Adrenal gland (tissue), 12 donors: ENCODE results near the gene XCL2. TPM values are rescaled to one million over a fixed set of nuclear protein-coding genes. Genes with fewer than 3 reads are reported as not detected.

ENCODE experiments used
- DNase-seq, 7 donors: peaks; one replicate each; pipeline ENCODE4 v3.0.0-alpha.2; 2019 to 2020
- H3K27ac ChIP-seq, 5 donors: fragments of 200-600 bp; sonication (generic) in 4 of 5; 1 replicate in 3 of 5; 2 replicates in 2 of 5; pipeline versions ENCODE4 v1.5.1 to v1.8.0; 2016 to 2020; ENCODE audit warnings: mild to moderate bottlenecking in 1 of 5
- H3K27me3 ChIP-seq: fragments of 200-600 bp; 2 replicates; pipeline ENCODE4 v1.8.0; 2021
- H3K36me3 ChIP-seq, 2 donors: fragments of 200-600 bp; replicated peaks in 1 of 2; 1 replicate in 1 of 2; 2 replicates in 1 of 2; pipeline versions ENCODE4 v1.5.1 to v1.8.0; 2018 to 2022
- H3K4me1 ChIP-seq, 2 donors: fragments of 200-600 bp; replicated peaks in 1 of 2; 1 replicate in 1 of 2; 2 replicates in 1 of 2; pipeline versions ENCODE4 v1.5.1 to v1.8.0; 2018 to 2021
- H3K4me3 ChIP-seq, 4 donors: fragments of 200-600 bp; sonication (generic) in 3 of 4; one replicate each; pipeline ENCODE4 v1.5.1; 2016 to 2018
- H3K9me3 ChIP-seq, 3 donors: fragments of 200-600 bp; sonication (generic) in 1 of 3; replicated peaks in 1 of 3; 1 replicate in 2 of 3; 2 replicates in 1 of 3; pipeline versions ENCODE4 v1.5.1 to v1.8.0; 2016 to 2021
- CTCF ChIP-seq, 6 experiments: fragments of 450-650 bp in 4 of 6; fragments of 200-600 bp in 2 of 6; sonication (generic) in 1 of 6; IDR thresholded peaks; 1 replicate in 5 of 6; 2 replicates in 1 of 6; pipeline versions ENCODE4 v1.5.1 to v1.8.0; 2016 to 2021; ENCODE audit warnings: antibody characterized with exemption in 6 of 6, mild to moderate bottlenecking in 2 of 6, moderate library complexity in 1 of 6
- POLR2A ChIP-seq, 2 donors: fragments of 450-650 bp; IDR thresholded peaks; one replicate each; pipeline ENCODE4 v1.6.1; 2017; ENCODE audit warnings: antibody characterized with exemption in 2 of 2, mild to moderate bottlenecking in 2 of 2, moderate library complexity in 1 of 2
- WGBS, 4 donors: extraction: QIAGEN DNeasy Blood & Tissue Kit in 2 of 4; methylation state at CpG; one replicate each; pipeline versions ENCODE4 v1.1.5 to v1.1.7; 2013 to 2017; 5-methylcytosine and 5-hydroxymethylcytosine counted together
- intact Hi-C, 2 donors: fragments of 100-400 bp; cut with DNase I; formaldehyde crosslinking; loops; one replicate each; pipeline versions ENCODE4 v1.14.1 to v1.15.0; 2022 to 2023
- polyA plus RNA-seq, 3 donors: library from polyadenylated mRNA; stranded (reverse); fragments of 200-250 nt in 2 of 3; fragments of 350-450 nt in 1 of 3; fragmentation: Illumina TruSeq in 1 of 3; extraction: RNeasy Lipid Tissue Mini Kit (QIAGEN cat#74804) in 1 of 3; gene quantifications; one replicate each; pipeline ENCODE4 v1.2.3, GENCODE V29; 2013 to 2014
- total RNA-seq, 9 donors: library from RNA; depleted of rRNA in 4 of 9; stranded (reverse); fragments of >200 nt in 4 of 9; fragments of 120-200 nt in 1 of 9; fragmentation: NEBNext Ultra II Directional in 1 of 9; extraction: Animal tissue kit (Norgen Biotek cat#: 25700) in 1 of 9; gene quantifications; one replicate each; pipeline versions ENCODE4 v1.1.0 to v1.2.4, GENCODE V29; 2013 to 2023
- donor health status: healthy with polysubstance abuse.
- donor health status: Bipolar disorder and iron deficiency.
- donor health status: DM: yes; HTN: yes; CAD: no.
- donor health status: DM: no; HTN: no; CAD: no.
- donor health status: DM: no; HTN: no; CAD: no.
- donor health status: DM: yes; HTN: yes; CAD: no.

The XCL2 gene
- total and polyA plus RNA-seq, 12 donors = 0.33 to 1.5 (median 0.33) TPM; not detected in 9

DNA sequence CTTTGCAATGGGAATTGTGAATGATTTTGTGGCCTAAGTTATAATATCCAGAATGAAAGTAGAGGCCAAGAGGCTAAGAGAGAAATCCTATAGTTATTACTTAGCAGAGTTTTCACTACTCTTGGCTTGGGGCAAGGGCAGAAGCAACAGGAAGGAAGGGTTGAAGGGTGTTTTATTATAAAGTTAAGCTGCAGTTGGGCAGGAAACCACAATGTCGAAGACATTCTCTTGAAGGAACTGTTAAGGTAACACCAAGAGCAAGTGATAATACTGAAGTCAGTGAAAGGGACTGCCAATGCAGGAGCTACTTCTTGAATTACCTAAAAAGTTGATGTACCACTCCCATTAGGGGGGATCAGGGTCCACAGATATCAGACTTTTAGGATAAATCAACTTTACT is 8.3 kb downstream of the XCL2 start:
- no peaks in the 10 kb centered on the region for H3K4me1 ChIP-seq
- no peak overlapping the region for H3K4me3 ChIP-seq
- H3K36me3 ChIP-seq = no peaks in the 10 kb centered on the region
- H3K27me3 ChIP-seq = no peaks in the 10 kb centered on the region
- 32 to 76% (median 62%) methylated on average over 1 of the region's 1 CpG for WGBS, 4 donors
- intact Hi-C loops = no loop called here
- no peak for DNase-seq
- peak overlapping the region in 1 of 5 donors; percentile 45 for H3K27ac ChIP-seq
- H3K9me3 ChIP-seq = no peaks in the 10 kb centered on the region
- TF ChIP-seq CTCF (IDR thresholded peaks at IDR 0.05) (no peak), POLR2A (IDR thresholded peaks at IDR 0.05) (no peak)

DNA sequence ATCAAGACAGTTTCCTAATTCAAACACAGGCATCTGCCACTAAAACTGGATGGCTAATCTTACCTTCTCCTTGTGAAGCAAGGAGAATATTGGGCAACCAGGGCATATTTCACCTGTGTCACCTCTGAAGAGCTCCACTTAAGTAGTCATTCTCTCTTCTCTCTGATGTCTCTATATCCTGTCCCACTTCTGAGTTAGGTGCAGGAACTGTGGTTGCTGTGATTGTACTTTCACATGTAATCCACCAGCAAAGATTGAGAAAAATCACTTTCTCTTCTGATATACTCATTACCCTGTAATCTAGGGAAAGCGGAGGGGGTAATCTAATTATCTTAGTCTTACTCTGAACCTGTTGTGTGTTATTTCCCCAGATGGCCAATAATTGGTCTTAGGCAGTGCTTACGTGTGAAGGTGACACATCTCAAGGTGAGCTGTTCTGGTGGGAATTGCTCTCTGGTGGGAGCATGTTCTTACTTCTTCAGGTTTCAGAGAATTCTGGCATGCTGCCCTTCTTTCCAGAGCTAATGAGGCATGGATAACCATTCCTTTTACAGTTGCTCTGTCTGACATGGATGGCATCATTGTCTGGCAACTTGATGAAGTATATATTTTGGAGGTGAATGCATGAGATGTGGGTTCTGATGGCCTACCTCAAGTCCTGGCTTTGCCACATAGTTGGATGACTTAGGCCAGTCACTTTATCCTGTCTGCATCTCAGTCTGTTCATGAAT is 12.0 kb downstream of the XCL2 start:
- H3K9me3 ChIP-seq = no peaks in the 10 kb centered on the region
- no peaks in the 10 kb centered on the region for H3K4me1 ChIP-seq
- H3K27me3 ChIP-seq = no peaks in the 10 kb centered on the region
- TF ChIP-seq CTCF (IDR thresholded peaks at IDR 0.05) = no peak
- no peak for TF ChIP-seq POLR2A (IDR thresholded peaks at IDR 0.05)
- no peak overlapping the region for H3K4me3 ChIP-seq
- no peaks in the 10 kb centered on the region for H3K36me3 ChIP-seq
- intact Hi-C loops = no loop called here
- DNase-seq = no peak
- WGBS, 4 donors = 90 to 97% (median 94%) methylated on average over 2 of the region's 2 CpGs
- no peak overlapping the region for H3K27ac ChIP-seq

GRCh38 chr1:168529518-168529917 is 14.3 kb downstream of the XCL2 start:
- no peak overlapping the region for H3K4me3 ChIP-seq
- no peak for TF ChIP-seq CTCF (IDR thresholded peaks at IDR 0.05)
- TF ChIP-seq POLR2A (IDR thresholded peaks at IDR 0.05) = no peak
- H3K9me3 ChIP-seq = no peaks in the 10 kb centered on the region
- H3K36me3 ChIP-seq = no peaks in the 10 kb centered on the region
- 59 to 79% (median 65%) methylated on average over 1 of the region's 1 CpG for WGBS, 4 donors
- no peaks in the 10 kb centered on the region for H3K4me1 ChIP-seq
- H3K27me3 ChIP-seq = no peaks in the 10 kb centered on the region
- intact Hi-C loops = no loop called here
- DNase-seq = no peak
- H3K27ac ChIP-seq = no peak overlapping the region

- DNase-seq = no peak
- H3K27me3 ChIP-seq = no peaks in the 10 kb centered on the region
- intact Hi-C loops = no loop called here
- H3K27ac ChIP-seq = no peak overlapping the region
- no peaks in the 10 kb centered on the region for H3K9me3 ChIP-seq
- WGBS, 4 donors = 81 to 97% (median 90%) methylated on average over 1 of the region's 1 CpG
- TF ChIP-seq CTCF (IDR thresholded peaks at IDR 0.05) (no peak), POLR2A (IDR thresholded peaks at IDR 0.05) (no peak)
- no peaks in the 10 kb centered on the region for H3K4me1 ChIP-seq
- H3K4me3 ChIP-seq = no peak overlapping the region
- no peaks in the 10 kb centered on the region for H3K36me3 ChIP-seq
Measured at GRCh38 chr1:168521401-168522000, 22.3 kb downstream of the XCL2 start.
